Body of pancreas (tissue), 4 donors: ENCODE results near the gene VDAC2. TPM values are rescaled to one million over a fixed set of nuclear protein-coding genes. Genes with fewer than 3 reads are reported as not detected.
A peak's percentile ranks its signal among the peaks of the same experiment; 100 is the strongest.

Experiments
- ATAC-seq: fragments of 150-250 bp; one replicate; pipeline ENCODE4 v1.9.1; 2016
- DNase-seq, 4 donors: peaks; one replicate each; pipeline ENCODE4 v3.0.0-alpha.2; 2019
- H3K27ac ChIP-seq, 4 donors: fragments of 200-600 bp; sonication (generic); 1 replicate in 3 of 4; 2 replicates in 1 of 4; pipeline versions ENCODE4 v1.5.1 to v1.6.1; 2016 to 2019; ENCODE audit warnings: mild to moderate bottlenecking in 1 of 4, mixed read lengths in 1 of 4, moderate library complexity in 1 of 4
- H3K27me3 ChIP-seq, 2 donors: fragments of 200-600 bp; sonication (generic); one replicate each; pipeline ENCODE4 v1.6.0; 2016; ENCODE audit warnings: mild to moderate bottlenecking in 1 of 2
- H3K36me3 ChIP-seq, 2 donors: fragments of 200-600 bp; sonication (generic); replicated peaks in 1 of 2; 2 replicates each; pipeline ENCODE4 v1.5.1; 2016; ENCODE audit warnings: low read depth in 2 of 2; ENCODE audit not compliant: insufficient read depth in 1 of 2
- H3K4me1 ChIP-seq: fragments of 200-600 bp; sonication (generic); one replicate; pipeline ENCODE4 v1.6.0; 2016
- H3K4me3 ChIP-seq, 2 donors: fragments of 200-600 bp; sonication (generic); 1 replicate in 1 of 2; 2 replicates in 1 of 2; pipeline ENCODE4 v1.5.1; 2016 to 2019
- H3K9me3 ChIP-seq, 3 donors: fragments of 200-600 bp; sonication (generic); 1 replicate in 2 of 3; 2 replicates in 1 of 3; pipeline ENCODE4 v1.5.1; 2016
- POLR2A ChIP-seq, 3 donors: fragments of 450-650 bp; IDR thresholded peaks; one replicate each; pipeline ENCODE4 v1.6.1; 2016; ENCODE audit warnings: antibody characterized with exemption in 3 of 3, mild to moderate bottlenecking in 2 of 3
- whole genome bisulfite sequencing, 2 donors: methylation state at CpG; one replicate each; pipeline ENCODE4 v1.1.5; 2017; 5-methylcytosine and 5-hydroxymethylcytosine counted together
- intact Hi-C: fragments of 100-400 bp; cut with DNase I; formaldehyde crosslinking; loops from one replicate; pipeline ENCODE4 v1.15.1; 2023
- total RNA-seq, 2 donors: library from RNA; depleted of rRNA; stranded (reverse); fragments of >200 nt; gene quantifications; one replicate each; pipeline ENCODE4 v1.1.0, GENCODE V29; 2016
- TF ChIP-seq, protein P1 (sequence below), 7 experiments: fragments of 450-650 bp in 4 of 7; fragments of 200-600 bp in 3 of 7; sonication (generic) in 3 of 7; IDR thresholded peaks; one replicate each; pipeline ENCODE4 v1.5.1; 2016 to 2019; ENCODE audit warnings: antibody characterized with exemption in 7 of 7

VDAC2 gene
- total RNA-seq, 2 donors from 2014 or later: 52.7 to 71.3 TPM

GRCh38 chr10:75246506-75246905 lies 35.9 kb downstream of the VDAC2 start:
- Histone ChIP-seq H3K36me3 (no peaks in the 10 kb centered on the region), H3K27ac (no peak overlapping the region), H3K27me3 (no peaks in the 10 kb centered on the region), H3K9me3 (no peaks in the 10 kb centered on the region), H3K4me3 (no peak overlapping the region), H3K4me1 (peaks cover 16% of the 10 kb centered on the region)
- 90 to 94% methylated on average over 6 of the region's 6 CpGs for WGBS, 2 donors
- DNase-seq (peak in 1 of 4 donors; percentile 7), ATAC-seq (no peak)
- intact Hi-C loops: no loop called here
- no peak for TF ChIP-seq POLR2A (IDR thresholded peaks at IDR 0.05)
- TF ChIP-seq, protein P1, sequence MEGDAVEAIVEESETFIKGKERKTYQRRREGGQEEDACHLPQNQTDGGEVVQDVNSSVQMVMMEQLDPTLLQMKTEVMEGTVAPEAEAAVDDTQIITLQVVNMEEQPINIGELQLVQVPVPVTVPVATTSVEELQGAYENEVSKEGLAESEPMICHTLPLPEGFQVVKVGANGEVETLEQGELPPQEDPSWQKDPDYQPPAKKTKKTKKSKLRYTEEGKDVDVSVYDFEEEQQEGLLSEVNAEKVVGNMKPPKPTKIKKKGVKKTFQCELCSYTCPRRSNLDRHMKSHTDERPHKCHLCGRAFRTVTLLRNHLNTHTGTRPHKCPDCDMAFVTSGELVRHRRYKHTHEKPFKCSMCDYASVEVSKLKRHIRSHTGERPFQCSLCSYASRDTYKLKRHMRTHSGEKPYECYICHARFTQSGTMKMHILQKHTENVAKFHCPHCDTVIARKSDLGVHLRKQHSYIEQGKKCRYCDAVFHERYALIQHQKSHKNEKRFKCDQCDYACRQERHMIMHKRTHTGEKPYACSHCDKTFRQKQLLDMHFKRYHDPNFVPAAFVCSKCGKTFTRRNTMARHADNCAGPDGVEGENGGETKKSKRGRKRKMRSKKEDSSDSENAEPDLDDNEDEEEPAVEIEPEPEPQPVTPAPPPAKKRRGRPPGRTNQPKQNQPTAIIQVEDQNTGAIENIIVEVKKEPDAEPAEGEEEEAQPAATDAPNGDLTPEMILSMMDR (IDR thresholded peaks at IDR 0.05): no peak

GRCh38 chr10:75247797-75248196 lies 37.2 kb downstream of the VDAC2 start:
- H3K27me3 ChIP-seq: no peaks in the 10 kb centered on the region
- peak overlapping the region in 1 of 4 donors; percentile 4 for H3K27ac ChIP-seq
- no peaks in the 10 kb centered on the region for H3K9me3 ChIP-seq
- no peaks in the 10 kb centered on the region for H3K36me3 ChIP-seq
- 68 to 90% methylated on average over 4 to 5 of the region's 5 CpGs for WGBS, 2 donors
- intact Hi-C loops: no loop called here
- TF ChIP-seq, protein P1 (IDR thresholded peaks at IDR 0.05): no peak
- TF ChIP-seq POLR2A (IDR thresholded peaks at IDR 0.05): no peak
- no peak overlapping the region for H3K4me3 ChIP-seq
- ATAC-seq (no peak), DNase-seq (peak in 1 of 4 donors; percentile 86)
- peaks cover 16% of the 10 kb centered on the region for H3K4me1 ChIP-seq

DNA sequence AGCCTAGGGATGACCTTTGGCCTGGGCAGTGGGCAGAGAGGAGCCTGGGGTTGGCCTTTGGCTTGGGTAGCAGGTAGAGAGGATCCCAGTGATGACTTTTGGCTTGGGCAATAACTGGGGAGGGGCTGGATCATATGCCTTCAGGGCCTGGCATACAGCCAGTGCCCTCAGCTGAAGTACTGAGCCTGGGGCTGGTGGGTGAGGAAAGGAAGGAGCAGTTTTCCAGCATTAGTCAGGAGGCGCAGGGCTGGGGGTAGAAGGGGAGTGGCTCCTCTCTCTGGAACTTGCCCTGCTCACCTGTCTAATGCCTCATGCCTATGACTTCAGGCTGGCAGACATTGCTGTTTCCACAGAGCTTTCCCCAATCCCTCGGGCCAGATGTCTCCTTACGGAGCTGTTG lies 40.3 kb downstream of the VDAC2 start:
- DNase-seq (peak in 1 of 4 donors; percentile 50), ATAC-seq (no peak)
- intact Hi-C loops: no loop called here

DNA sequence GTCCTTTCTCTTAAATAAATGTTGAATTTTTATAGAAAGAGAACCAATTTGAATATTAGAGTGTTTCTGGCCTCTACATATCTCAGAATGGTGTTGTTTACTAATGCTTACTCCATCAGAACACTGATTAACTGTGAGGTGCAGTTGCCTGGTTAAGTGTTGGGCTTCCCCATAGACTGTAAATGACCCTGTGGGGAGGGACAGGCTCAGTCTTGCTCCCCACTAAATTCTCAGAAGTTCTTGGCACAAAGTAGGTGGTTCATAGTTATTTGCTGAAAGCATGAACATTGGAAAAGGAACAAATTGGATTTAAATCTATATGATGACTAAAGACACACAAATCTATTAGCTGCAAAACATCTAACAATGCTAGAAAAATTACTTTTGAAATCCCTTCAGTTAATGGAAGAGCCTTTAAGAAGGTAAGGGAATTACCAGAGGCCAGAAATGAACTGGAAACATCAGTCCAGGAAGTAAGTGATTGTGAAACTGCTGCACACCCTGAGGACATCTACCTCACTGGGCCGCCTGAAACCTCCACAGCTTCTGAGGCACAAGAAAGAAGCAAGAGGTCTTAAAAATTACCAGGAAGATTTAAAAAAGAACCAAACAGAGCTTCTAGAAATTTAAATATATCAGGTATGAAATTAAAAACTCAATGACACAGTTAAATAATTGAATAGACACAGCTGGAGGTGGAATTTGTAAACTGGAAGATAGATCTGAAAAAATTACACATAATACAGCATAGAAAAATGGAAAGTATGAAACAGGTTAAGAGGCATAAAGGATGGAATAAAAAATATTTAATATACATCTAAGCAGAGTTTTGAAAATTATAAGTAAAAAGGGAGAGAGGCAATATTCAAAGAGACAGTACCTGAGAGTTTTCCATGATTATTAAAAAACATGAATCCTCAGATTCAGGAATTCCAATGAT lies 43.0 kb downstream of the VDAC2 start:
- no peak overlapping the region for H3K4me3 ChIP-seq
- H3K36me3 ChIP-seq: no peaks in the 10 kb centered on the region
- peak in 1 of 4 donors; percentile 5 for DNase-seq
- 94 to 100% methylated on average over 1 of the region's 1 CpG for WGBS, 2 donors
- H3K4me1 ChIP-seq: no peaks in the 10 kb centered on the region
- TF ChIP-seq, protein P1 (IDR thresholded peaks at IDR 0.05): no peak
- TF ChIP-seq POLR2A (IDR thresholded peaks at IDR 0.05): no peak
- H3K9me3 ChIP-seq: no peaks in the 10 kb centered on the region
- H3K27me3 ChIP-seq: no peaks in the 10 kb centered on the region
- ATAC-seq: no peak
- H3K27ac ChIP-seq: no peak overlapping the region
- intact Hi-C loops: no loop called here

More for the DNA sequence above, 40.3 kb downstream of the VDAC2 start:
- no peak overlapping the region for H3K4me3 ChIP-seq
- TF ChIP-seq, protein P1 (IDR thresholded peaks at IDR 0.05): no peak
- TF ChIP-seq POLR2A (IDR thresholded peaks at IDR 0.05): no peak
- no peaks in the 10 kb centered on the region for H3K27me3 ChIP-seq
- no peaks in the 10 kb centered on the region for H3K9me3 ChIP-seq
- H3K36me3 ChIP-seq: no peaks in the 10 kb centered on the region
- no peak overlapping the region for H3K27ac ChIP-seq
- WGBS, 2 donors: 95 to 100% methylated on average over 2 to 3 of the region's 3 CpGs
- H3K4me1 ChIP-seq: peaks cover under 1% of the 10 kb centered on the region
